Pulmonary artery endothelial cell (primary cell): ENCODE measurements around the gene KCNK15. TPM values are rescaled to one million over a fixed set of nuclear protein-coding genes. Genes with fewer than 3 reads are reported as not detected.
A peak's percentile ranks its signal among the peaks of the same experiment; 100 is the strongest.
"Not testable (repeated sequence)": the region's sequence is repeated elsewhere in the genome, so short reads cannot be mapped to it uniquely, and the experiment has no call there.

Experiments
- DNase-seq: peaks from one replicate; pipeline ENCODE4 v3.0.0-alpha.2; 2011; ENCODE audit warnings: low read depth, low spot score
- total RNA-seq: library from RNA; depleted of rRNA; stranded (reverse); fragments of >200 nt; gene quantifications from 2 replicates; pipeline ENCODE4 v1.2.3, GENCODE V29; 2014

The KCNK15 gene
- not detected in 2 replicates for total RNA-seq

DNA sequence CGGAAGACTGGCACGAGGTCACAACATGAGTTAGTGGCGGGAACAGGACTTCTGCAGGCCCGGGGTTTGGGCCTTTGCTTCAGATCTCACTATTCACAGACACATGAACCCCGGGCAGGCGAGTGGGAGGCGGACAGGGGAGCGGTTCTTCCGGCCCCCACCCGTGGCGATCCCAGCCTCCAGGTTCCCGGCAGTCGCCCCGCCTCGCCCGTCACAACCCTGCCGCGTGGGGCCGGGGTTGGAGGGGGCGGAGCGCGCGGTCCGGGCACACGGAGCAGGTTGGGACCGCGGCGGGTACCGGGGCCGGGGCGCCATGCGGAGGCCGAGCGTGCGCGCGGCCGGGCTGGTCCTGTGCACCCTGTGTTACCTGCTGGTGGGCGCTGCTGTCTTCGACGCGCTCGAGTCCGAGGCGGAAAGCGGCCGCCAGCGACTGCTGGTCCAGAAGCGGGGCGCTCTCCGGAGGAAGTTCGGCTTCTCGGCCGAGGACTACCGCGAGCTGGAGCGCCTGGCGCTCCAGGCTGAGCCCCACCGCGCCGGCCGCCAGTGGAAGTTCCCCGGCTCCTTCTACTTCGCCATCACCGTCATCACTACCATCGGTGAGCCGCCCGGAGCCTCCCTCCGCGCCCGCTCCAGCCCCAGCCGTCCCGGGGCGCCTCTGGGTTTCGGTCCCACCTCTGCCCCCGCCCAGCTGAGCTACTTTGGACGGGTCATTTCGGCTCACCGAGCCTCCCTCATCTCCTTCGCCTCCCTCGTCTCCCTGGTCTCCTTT, at the start of gene KCNK15:
Gene KCNK15 (plus strand): TSS at position 268 of the 769 bp plus-strand sequence. CDS start 46 bp downstream, at position 314.
- no peak for DNase-seq

DNA sequence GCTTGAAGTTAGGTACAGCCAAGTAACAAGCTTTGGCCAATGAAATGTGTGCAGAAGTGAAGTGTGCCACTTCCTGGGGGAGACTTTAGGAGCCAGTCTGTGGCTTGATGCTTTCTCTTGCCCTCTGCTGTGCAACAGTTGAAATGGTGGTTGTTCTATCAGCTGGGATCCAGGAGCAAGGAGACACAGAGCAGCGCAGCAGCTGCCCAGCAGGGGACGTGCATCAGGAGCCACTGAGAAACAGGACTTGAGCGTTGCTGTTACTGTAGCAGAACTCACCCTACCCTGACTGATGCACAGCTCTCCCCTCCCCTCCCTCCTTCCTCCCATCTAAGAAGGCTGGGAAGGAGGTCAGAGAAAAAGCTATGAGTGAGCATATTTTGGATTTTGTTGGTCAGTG, 49.4 kb upstream of the KCNK15 start:
- DNase-seq: no peak

DNA sequence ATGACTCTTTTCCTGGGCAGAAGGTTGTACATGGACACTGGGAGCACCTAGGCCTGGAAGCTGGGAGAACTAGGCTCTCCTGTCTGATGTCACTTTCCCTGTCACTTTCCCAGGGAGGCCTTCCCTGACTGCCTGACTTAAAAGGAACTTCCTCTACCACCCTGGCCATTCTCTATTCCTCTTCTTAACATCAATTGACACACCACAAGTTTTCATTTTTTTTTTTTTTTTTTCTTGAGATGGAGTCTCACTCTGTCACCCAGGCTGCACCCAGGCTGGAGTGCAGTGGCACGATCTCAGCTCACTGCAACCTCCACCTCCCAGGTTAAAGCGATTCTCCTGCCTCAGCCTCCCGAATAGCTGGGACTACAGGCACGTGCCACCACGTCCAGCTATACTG, 48.6 kb upstream of the KCNK15 start:
- not testable (repeated sequence) for DNase-seq

DNA sequence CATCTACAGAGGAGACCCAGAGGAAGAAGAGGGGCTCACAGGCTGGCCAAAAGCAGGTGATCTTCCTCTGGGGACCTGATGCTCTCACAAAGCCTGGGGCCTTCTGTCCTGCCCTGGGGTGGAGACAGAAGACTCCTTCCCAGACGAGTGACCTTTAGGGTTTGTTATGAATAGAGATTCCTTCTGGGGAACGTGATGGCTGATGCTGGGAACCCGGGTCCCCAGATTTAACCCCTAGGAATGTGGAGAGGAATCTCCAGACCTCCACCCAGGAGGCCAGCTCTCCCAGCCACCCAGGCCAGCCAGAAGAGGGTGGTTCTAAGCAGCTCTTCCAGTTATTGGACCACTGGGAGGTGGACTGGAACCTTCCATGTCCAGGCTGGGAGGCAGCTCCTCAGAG, 47.3 kb upstream of the KCNK15 start:
- no peak for DNase-seq

DNA sequence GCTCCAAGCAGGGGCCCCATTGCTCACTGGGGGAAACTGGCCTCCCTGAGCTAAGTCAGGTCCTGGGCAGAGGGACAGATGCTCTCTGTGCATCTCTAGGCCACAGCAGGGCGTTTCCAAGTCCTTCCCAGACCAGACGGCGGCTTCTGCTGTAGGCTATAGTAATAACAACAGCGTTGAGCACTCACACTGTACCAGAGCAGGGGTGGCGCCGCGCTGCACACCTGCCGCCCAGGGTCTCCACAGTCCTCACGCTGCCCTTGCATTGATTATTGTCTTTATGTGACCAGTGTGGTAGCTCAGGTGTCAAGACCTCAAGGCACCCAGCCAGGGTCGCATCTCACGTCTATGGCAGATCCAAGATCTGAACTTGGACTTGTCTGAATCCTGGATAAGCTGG, 45.4 kb upstream of the KCNK15 start:
- DNase-seq: no peak

DNA sequence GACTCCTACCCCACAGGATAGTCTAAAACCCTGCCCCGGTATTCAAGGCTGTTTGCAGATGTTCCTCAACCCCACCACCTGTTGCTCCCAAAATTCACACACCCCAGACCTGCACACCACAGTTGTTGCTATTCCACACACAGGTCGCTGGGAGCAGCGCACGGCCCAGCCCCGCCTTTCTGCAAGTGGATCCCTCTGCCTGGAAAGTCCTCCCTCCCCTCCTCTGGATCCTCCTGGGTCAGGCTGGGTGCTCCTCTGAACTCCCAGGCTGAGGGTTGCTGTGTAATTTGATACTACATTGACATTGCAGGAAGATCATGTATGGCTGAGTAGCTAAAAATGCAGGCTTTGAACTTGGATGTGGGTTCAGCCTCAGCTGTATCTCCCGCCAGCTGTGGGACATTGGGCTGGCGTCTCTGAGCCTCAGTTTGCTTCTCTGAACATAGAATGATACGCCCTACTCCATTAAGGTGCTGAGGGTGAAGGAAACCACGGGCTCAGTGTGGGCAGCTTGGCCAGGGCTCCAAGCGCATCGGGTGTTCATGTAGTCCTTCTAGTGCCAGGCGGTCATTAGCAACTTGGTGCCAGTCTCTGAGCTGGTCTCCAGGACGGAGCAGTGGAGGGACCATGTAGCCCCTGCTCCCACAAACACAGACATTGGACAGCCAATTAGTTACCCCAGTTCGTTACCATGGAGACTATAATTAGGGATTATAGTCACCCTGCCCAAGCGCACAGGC, 44.4 kb upstream of the KCNK15 start:
- DNase-seq: no peak

DNA sequence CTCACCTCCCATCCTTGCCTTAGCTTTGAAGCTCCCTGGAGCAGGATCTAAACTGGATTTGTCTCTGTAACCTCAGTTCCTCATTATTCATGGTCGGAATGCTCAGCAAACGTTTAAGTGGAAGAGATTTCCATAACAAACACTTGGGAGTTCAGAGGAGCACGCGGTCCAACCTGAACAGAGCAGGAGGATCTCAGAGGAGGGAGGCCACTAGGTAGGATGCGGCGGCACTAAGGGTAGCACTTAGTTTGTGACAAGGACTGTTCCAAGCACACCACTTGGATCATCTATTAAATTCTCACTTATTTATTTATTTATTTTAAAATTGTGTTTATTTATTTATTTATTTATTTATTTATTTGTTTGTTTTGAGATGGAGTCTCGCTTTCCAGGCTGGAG, 43.8 kb upstream of the KCNK15 start:
- DNase-seq: no peak

DNA sequence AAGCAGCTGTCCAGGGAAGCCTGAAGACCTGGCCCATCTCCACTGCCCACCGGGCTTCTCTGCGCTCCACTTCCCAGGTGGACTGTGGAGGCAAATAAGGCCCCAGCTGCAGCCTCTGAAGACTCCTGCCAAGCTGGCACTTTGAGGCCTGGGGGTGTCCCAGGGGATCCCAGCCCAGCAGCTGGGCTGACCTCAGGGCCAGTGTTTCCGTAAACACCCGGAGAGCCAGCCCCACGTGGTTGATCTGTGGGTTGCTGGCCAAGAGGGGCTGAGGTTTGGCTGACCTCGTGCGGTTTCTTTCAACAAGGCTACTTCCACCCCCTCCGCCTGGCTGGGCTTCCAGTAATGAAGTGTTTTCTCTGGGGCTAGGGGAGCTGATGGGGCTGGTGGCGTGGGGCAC, 42.9 kb upstream of the KCNK15 start:
- DNase-seq: peak; percentile 78

DNA sequence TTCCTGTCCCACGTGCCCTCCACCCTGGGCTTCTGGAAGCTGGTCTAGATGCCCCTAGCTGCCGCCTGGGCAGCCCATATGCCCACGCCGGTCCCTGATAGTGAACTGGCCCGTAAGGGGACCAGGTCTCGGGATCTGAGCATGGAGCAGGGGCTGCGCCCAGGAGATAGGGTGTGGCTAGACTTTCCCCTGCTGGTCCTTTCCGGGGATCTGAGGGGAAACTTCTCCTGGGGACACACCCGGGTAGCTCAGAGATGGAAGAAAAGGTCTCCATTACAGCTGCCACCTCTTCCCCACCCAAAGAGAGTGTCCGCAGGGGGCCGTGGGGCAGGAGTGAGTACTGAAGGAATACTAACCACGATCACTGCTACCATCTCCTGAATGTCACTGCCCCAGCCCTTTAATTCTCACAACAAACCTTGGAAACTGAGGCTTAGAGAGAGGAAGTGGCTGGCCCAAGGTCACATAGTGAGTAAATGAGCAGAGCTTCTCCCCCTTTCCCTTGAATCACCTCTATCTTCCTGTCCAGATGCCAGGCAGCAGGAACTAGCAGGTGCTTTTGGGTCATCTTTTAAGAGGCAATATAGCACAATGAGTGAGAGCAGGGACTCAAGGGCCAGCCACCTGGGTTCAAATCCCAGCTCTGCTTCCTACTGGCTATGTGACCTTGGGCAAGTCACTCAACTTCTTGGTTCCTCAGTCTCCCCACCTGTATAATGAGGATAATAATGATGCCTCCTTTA, 42.3 kb upstream of the KCNK15 start:
- no peak for DNase-seq

DNA sequence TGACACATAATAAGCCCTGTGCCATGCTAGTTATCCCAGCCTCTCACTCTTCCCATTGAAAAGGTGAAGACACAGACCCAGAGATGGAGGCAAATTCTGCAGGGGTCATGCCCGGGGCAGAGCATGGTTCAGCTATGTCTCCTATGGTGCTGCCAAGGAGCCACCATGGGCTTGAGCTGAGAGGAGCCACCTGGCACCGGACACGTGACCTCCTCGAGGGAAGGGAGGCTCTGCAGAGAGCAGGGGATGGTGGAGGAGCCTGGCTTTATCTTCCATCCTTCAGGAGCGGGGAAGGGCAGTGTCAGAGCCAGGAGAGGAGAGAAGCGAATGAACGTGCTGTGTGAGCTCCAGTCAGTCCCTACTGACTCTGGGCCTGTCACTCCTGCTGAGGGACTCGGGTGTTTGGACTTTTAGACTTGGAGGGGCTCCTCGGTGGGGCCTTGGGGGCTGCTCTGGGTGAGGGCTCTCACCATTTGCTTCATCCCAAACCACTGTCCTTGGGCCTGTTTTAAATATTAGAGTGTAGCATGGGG, 41.6 kb upstream of the KCNK15 start:
- DNase-seq: no peak

DNA sequence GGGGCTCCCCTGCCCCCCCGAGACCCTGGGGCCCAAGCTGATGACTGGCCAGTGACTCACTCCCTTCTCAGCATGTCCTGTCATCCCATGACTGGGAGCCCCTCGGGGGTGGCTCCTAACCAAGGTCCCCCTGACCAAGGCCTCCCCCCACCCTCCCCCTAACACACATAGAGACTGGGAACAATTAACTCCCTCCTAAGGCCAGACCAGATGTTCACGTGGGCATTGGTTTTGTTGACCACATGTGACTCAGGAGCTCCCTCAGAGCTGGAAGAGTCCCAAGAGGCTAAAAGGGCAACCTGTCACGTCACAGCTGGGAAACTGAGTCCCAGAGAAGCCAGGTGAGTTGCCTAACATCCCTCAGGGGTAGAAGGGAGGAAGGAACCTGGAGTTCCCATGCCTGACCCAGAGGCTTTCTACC, 41.1 kb upstream of the KCNK15 start:
- no peak for DNase-seq

DNA sequence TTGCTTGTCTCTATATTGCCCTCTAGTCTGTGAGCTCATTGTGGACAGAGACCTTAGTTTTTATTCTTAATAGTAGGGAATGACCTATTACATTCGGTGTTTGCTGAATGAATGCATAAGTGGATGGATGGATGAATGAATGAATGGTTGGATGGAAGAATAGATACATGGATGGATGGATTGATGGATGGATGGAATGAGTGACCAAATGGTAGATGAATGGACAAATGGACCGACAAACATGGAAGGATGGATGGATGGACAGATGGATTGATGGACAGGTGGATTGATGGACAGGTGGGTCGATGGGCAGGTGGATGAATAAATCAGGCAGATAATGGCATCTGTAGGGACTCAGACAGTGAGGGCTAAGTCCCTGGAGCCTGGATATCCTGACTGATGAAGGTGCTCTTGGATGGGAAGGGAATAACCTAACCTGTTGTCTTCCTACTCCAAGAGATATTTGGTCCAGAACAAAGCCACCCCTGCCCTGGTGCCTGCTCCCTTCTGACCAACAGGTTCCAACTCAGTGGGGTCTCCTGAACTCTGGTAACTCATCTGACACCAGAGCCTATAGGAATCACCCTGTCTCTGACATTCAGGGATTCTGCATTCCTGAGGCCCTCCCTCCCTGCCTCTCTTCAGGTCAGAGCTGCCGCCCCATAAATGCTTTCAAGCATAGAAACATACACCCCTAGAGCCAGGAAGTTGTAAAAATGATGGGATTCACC, 40.1 kb upstream of the KCNK15 start:
- DNase-seq: no peak

DNA sequence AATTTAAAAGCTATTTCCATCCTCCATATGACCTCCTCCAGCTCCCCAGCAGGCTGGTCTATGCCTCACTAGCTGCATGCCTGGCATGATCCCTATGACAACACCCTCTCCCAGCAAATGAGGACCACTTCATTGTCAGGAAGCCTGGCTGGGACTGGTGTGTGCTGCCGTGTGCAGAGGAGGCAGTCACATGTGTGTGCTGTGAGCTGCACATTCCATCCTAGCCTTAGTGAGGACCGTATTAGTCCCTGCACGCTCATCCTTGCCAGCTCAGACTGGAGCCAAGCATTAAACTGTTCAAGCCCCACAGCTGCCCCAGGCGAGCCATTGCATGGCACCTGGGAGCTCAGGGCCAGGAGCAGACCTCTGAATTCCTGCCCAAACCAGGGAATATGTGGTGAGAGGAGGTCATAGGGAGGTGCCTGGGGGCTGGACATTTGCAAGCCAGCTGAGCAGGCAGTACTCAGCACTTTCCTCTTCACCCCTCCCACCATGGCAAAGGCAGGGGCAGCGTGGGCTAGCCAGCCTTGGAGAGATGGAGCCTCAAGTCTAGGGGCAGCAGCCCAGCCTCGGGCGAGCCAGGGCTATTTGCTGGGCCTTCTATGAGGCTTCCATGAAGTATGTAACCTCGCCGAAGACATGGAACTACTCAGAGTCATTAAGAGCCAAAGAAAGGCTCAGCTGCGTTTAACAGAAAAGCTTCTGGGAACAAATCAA, 39.2 kb upstream of the KCNK15 start:
- DNase-seq: no peak

DNA sequence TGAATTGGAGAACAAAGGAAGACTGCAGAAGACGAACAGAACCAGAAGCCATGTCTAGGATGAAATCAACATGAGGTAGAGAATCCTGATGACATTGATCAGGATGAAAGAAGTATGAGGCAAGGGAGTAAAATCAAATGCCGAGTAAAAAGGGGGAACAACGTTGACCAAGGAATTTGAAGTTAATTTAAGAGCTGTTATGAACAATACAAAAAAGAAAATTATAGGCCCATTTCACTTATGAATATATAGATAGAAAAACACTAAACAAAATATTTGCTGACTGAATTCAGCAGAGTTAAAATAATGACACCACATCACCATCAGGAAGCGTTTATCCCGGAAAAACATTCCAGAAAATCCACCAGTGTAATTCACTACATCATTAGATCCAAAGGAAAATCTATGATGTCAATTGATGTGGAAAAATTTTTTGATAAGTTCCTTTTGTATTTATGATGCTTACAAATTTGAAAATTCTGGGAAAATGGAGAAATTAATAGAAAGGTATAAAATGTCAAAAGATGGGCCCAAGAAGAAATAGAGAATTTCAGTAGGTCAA, 38.6 kb upstream of the KCNK15 start:
- no peak for DNase-seq

DNA sequence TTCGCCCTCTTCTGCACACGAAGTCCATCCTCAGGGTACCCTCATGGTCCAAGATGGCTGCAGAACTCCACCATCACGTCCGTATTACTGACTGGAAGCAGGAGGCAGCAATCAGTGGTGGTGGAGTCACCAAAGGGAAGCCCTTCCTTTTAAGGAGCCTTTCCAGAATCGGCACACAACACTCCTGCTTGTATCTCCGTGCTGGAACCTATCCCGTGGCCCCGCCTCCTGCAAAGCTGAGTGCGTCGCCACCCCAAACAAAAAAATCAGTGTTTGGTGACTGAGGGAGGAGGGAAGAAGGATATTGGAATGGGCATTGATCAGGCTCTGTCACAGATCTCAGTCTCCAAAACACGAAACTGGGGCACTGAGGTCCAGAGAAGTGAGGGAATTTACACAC, 36.3 kb upstream of the KCNK15 start:
- no peak for DNase-seq

DNA sequence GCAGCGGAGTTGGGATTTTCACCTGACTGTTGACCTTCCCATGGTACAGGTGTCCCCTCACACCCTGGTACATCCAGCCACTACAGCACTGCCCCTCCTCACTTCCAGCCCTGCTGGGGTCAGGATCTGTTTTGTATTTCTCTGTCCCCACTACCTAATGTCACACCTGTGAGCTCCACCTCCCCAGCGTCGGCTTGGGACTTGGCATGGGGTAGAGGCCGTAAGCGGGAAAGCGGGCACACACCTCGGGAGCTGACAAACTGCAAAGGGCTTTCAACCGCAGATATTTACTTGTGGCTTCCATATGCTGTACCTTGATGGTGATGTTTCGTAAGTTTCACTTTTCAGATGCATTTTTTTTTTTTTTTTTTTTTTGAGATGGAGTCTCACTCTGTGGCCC, 35.9 kb upstream of the KCNK15 start:
- no peak for DNase-seq

DNA sequence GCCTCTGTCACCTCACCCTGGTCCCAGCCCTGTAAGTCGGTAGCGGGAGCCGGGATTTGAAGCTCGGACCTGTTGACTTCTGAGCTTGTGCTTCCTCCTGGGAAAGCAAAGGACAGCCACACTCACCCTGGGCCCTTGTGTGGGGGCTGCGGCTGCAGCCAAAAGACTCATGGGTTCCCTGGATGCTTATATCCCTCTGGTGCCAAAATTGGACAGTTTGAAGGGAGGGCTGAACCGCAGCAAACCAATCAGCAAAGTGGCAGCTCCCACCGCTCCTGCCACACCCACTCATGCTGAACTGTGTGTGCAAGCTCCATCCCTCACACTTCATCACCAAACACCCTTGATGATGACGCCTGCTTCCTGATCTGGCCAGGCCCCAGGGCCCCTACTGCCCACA, 34.4 kb upstream of the KCNK15 start:
- no peak for DNase-seq

DNA sequence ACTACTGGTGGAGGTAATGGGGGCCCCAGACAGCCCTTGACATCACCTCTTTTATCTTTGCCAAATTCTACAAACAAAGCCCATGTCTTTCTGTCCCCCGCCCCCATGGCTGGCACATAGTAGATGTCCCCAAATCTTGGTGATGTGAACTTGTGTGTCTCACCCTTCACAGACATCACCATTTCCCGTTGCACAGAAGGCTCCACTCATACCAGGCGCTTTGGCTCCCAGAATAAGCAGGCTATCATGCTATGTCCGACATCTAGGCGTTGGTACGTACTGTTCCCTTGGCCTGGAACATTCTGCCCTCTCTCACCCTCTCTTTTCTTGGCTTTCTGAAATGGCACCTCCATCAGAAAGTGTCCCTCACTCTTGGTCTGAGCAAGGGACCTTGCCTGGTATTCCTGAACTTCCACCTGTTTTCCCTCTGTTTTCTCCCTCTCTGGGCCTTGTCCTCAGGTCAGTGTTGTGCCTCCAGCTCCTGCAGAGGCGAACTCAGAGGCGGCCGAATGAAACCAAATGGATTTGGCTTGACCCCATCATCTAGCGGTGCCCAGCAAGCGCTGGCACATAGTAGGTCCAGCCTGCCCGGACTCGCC, 31.5 kb upstream of the KCNK15 start:
- no peak for DNase-seq

DNA sequence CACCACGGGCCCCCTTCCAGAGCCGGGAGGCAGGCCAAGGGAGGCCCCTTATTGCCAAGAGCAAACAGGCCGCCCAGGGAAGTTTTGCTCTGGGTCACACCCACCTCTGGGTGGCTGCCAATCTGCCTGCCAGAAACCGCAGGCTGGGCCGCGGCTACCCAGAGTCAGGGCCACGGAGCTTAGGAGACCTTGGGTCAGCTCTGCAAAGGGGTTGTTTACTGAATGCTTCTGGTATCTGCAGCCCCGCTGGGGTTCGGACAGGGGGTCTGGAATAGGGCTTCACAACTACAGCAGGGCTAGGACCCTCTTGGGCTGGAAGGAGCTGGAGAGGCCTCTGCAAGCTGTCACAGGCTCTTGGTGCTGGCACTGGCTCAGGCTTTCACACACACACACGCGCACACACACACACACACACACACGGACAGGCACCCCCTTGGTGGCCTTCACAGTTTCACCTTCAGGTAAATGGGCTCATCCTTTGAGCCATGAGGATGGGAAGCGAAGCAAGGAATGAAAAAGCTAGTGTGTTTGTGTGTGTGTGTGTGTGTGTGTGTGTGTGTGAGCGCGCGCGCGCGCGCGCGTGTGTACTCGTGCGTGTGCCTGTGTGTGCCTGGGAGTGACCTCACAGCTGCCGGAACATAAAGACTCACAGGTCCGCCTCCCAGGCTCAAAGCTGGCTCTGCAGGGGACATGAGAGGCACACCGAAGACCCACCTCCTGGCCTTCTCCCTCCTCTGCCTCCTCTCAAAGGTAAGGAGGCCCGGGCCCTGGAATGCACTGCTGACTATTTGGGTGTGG, 30.8 kb upstream of the KCNK15 start, which contains the start of gene CCN5:
Gene CCN5 (plus strand): TSS at position 669 of the 798 bp plus-strand sequence. CDS start 22 bp downstream, at position 691.
- DNase-seq: no peak
